ENCODE measurements around the gene GALNT2. TPM values are rescaled to one million over a fixed set of nuclear protein-coding genes. Genes with fewer than 3 reads are reported as not detected.

Gene GALNT2
- total and polyA plus RNA-seq, 2 experiments from 2014 or later: 17.8 to 48.3 TPM

GRCh38 chr1:230132758-230133157 lies 65.7 kb downstream of the GALNT2 start:
- no peaks in the 10 kb centered on the region for H3F3A ChIP-seq (replicated peaks; ENCODE audit: low read depth)
- no peaks in the 10 kb centered on the region for H3K9me2 ChIP-seq (ENCODE audit: insufficient read depth)
- Mint-ChIP-seq H3K27me3 (ENCODE audit: insufficient read depth, low read depth, poor library complexity) (peaks cover 12% of the 10 kb centered on the region), H3K4me1 (peaks cover 49% of the 10 kb centered on the region), H3K9me3 (no peaks in the 10 kb centered on the region), H3K36me3 (ENCODE audit: low read depth) (peaks cover 2% of the 10 kb centered on the region; the same call in 2 of the 3 replicates), H3K4me3 (no peak overlapping the region), H3K27ac (no peak overlapping the region)
- no peaks in the 10 kb centered on the region; the same call in 1 of the 2 replicates for H3K4me1 ChIP-seq (ENCODE audit: insufficient read depth)
- H3K27me3 ChIP-seq (ENCODE audit: insufficient read depth): no peaks in the 10 kb centered on the region
- no peak for DNase-seq (ENCODE audit: low spot score)
- H3K79me2 ChIP-seq (replicated peaks; ENCODE audit: insufficient read depth): peaks cover 67% of the 10 kb centered on the region
- ATAC-seq: no peak
- TF ChIP-seq JUNB (IDR thresholded peaks at IDR 0.05; ENCODE audit: unreplicated experiment): no peak
- H3K4me3 ChIP-seq: no peak overlapping the region
- no peak overlapping the region for H2AFZ ChIP-seq
- no peaks in the 10 kb centered on the region for H3K36me3 ChIP-seq (ENCODE audit: insufficient read depth)
- H4K20me1 ChIP-seq (replicated peaks; ENCODE audit: insufficient read depth): peaks cover 4% of the 10 kb centered on the region; the same call in 1 of the 2 replicates
- H3K27ac ChIP-seq (ENCODE audit: low read depth): no peak overlapping the region
- H3K4me2 ChIP-seq: no peak overlapping the region

GRCh38 chr1:230135726-230136125 lies 68.7 kb downstream of the GALNT2 start:
- Histone ChIP-seq H3F3A (replicated peaks; ENCODE audit: low read depth) (no peaks in the 10 kb centered on the region), H4K20me1 (replicated peaks; ENCODE audit: insufficient read depth) (peaks cover 12% of the 10 kb centered on the region), H2AFZ (no peak overlapping the region), H3K27ac (ENCODE audit: low read depth) (0 out of 2 replicates have a peak overlapping the region, but pooled peaks have one; percentile 19), H3K36me3 (ENCODE audit: insufficient read depth) (no peaks in the 10 kb centered on the region), H3K4me1 (ENCODE audit: insufficient read depth) (peaks cover 3% of the 10 kb centered on the region; the same call in 1 of the 2 replicates), H3K4me3 (no peak overlapping the region), H3K4me2 (no peak overlapping the region), H3K79me2 (replicated peaks; ENCODE audit: insufficient read depth) (peaks cover 64% of the 10 kb centered on the region), H3K27me3 (ENCODE audit: insufficient read depth) (no peaks in the 10 kb centered on the region), H3K9me2 (ENCODE audit: insufficient read depth) (no peaks in the 10 kb centered on the region)
- H3K36me3 Mint-ChIP-seq (ENCODE audit: low read depth): no peaks in the 10 kb centered on the region
- no peaks in the 10 kb centered on the region for H3K9me3 Mint-ChIP-seq
- ATAC-seq (no peak), DNase-seq (ENCODE audit: low spot score) (no peak)
- peaks cover 50% of the 10 kb centered on the region for H3K4me1 Mint-ChIP-seq
- H3K27ac Mint-ChIP-seq: no peak overlapping the region
- H3K4me3 Mint-ChIP-seq: no peak overlapping the region
- H3K27me3 Mint-ChIP-seq (ENCODE audit: insufficient read depth, low read depth, poor library complexity): peaks cover 10% of the 10 kb centered on the region
- no peak for TF ChIP-seq POLR2AphosphoS5 (IDR thresholded peaks at IDR 0.05; ENCODE audit: low read depth)
- no peak for TF ChIP-seq JUNB (IDR thresholded peaks at IDR 0.05; ENCODE audit: unreplicated experiment)
- TF ChIP-seq CREB1 (CRISPR knock-in tag; IDR thresholded peaks at IDR 0.05; ENCODE audit: low read depth): no peak
- TF ChIP-seq NANOG (IDR thresholded peaks at IDR 0.05; ENCODE audit: borderline replicate concordance): no peak
- no peak for TF ChIP-seq ZNF331 (CRISPR knock-in tag; IDR thresholded peaks at IDR 0.05; ENCODE audit: low read depth)
- no peak for TF ChIP-seq ZNF462 (CRISPR knock-in tag; IDR thresholded peaks at IDR 0.05)
- TF ChIP-seq EZH2 (IDR thresholded peaks at IDR 0.05; ENCODE audit: low read depth, unreplicated experiment): no peak
- no peak for TF ChIP-seq REST (IDR thresholded peaks at IDR 0.05; ENCODE audit: unreplicated experiment)
- TF ChIP-seq STAT1 (IDR thresholded peaks at IDR 0.05; ENCODE audit: unreplicated experiment): no peak
- no peak for TF ChIP-seq ZNF114 (CRISPR knock-in tag; IDR thresholded peaks at IDR 0.05)
- TF ChIP-seq CTCF (conservative IDR thresholded peaks at IDR 0.05; ENCODE audit: low read depth in 2 of 2): no peak

All from GM23338 (cell line).